ENCODE results near the gene PITX2.

The PITX2 gene

DNA sequence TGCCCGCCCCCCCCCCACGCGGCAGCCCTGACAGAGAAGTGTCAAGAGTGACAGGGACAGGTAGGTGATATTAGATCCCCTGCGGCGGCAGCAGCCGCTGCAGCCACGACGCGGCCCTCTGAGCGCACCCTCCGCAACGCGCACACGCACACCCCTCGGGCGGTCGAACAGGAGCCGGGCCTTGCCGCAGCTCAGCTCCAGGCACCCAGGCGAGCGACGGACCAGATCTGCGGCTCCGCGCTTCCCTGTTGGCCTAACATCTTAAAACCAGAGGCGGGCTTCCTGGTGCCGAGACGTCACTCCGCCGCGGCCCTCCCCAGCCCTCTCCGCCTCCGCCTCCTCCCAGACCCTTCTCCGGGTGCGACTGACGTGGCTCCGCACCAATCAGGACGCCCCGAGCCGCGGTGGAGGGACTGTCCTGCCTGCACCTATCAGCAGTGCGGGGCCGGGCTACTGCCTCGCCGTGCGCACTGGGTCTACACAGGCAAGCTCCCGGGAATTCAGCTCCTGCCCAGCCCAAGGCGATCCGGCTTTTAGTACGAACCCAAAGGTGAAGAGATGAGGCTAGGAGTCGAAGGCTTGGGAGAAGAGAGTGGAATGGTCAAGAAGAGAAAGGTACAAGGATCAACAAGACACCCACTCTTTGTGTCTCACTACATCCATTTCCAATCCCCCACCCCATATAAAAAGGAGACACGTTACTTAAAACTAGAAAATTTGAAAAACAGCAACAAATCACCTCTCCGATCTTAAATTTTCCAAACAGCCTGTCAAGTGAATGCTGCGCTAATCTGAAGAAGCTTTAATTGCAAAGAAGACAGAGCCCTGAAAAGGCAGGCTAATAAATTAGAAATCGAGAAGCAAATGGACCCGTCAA, at the start of gene PITX2:
Gene PITX2, minus strand, starts transcription at position 237 of the 877 bp plus-strand sequence. CDS start 617 bp downstream, outside the sequence.
- DNase-seq: peak; percentile 94

DNA sequence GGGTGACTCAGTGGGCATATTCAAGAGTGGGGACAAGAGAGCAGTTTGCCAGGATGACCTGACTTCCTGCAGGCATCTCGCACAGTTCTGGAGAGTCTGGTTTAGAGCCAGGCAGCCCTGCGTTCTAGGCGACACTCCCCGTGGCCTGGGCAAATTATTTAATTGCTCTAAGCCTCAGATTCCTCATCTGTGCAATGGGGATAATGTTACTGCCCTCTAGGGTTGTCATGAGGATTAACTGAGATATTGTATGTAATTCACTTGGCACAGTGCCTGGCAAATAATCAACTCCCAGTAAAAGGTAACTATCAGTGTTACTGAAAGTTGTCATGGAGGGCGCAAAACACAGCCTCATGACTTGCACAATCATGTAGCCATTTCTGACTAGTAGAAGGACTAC, 48.8 kb upstream of the PITX2 start:
- DNase-seq: no peak

DNA sequence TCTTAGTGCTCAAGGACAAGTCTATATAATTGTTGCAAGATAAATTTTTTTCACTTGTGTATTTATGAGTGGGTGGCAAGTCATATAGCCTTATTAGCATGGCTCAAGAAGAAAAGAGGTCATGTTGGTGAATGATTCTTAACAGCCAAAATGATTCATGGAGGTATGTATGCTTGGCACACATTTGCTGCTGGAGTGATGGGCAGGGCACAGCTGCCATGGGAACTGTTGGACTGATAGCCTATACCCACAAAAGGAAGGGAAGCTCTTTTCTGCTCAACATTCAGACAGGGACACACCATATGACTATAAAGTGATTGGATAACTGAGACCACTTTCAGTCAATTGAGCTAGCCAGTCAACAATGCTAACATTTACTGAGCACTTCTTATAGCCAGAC, 46.8 kb upstream of the PITX2 start:
- DNase-seq: no peak

DNA sequence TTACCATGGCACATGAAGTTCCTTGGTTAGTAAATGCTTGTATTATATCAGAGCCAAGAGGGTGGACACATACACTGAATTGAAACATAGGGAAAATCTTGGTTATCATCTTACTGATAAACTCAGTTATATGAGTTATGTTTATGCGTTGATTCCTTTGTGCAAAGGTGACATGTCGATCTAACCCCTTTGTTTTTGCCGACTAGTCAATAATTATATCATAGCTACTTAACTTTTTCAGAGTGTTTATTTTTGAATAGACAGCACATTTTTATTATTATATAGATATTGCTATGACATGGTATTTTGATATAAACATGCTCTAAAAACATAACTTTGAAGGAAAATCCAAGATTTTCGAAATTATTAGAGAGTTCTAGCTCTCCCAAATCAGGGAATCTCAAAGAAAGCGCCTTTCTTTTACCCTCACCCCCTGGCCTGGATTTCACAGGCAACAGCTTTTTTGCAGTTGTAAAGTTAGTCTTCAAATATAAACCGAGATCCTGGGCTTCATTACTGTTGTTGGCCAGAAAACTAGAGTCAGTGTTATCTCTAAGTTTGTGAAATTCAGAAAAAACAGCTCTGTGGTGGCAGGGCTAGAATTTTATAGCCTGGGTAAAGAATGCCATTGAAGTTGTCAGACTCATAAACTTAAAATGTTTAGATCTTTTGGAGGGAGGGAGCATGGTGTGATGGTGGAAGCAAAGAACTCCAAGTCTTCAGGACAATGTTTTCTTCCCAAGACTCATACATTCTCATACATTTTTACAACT, 45.8 kb upstream of the PITX2 start:
- no peak for DNase-seq

DNA sequence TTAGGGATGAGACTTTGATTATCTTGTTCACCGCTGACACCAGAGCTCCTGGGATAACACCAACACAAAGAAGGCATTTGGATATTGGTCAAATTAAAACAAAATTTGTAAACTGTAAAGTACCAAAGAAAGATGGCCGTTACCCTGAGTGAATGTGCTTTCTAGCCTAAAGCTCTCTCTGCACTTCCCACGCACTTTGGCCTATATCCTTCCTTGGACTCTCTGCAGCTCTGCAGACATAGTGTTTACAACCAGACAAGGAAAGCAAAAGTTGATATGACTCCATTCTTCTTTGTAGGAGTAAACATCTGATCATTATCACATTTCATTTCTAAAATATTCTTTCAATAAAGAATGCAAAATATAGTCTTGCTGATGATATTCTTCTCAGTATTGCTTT, 44.8 kb upstream of the PITX2 start:
- no peak for DNase-seq

DNA sequence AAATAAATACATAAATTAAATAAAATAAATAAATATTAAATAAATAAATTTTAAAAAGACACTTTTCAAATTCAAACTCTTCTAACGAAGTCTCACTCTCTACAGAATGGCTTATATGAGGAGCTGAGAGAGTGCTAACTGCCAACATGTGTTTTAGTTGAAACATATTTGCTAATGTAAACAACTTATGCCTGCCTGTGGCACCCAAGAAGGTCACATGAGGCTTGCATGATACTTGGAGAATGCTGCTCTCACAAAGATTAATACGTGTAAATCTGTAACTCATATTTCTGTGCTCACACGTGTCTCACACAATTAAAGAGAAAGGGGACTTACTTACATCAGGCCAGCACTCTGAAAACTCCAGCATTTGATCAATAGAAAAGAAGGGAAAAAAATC, 43.2 kb upstream of the PITX2 start:
- DNase-seq: no peak

DNA sequence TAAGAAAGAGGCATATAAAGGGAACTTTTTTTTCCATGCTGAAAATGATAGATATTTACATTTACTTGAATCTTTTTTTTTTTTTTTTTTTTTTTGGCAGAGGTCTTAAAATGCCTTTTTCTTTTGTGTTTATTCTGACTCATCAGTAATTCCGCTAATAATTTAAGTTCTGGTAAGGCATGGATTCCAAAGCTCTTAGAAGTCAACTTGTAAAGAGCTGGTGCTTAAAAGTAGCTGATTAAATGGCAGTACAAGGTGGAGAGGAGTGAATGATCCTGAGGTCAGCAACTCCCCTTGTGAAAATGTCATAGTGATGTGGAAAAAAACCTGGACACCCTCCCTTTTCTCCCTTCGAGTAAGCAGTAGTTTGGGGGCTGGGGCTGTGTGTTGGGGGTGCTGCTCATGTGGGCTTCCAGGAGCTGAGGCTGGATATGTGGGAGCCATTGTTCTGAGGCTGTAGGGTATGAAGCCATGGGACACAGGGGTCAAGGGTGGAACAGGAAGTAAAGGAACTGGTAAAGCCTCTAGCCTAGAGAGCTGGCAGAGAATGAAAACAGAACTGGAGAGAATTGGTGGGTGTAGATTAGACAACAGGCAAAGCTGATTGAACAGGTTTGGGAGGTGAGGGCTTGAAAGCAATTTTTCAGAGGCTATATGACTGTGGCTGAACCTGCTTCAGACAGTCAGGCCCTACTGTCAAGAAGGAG, 41.0 kb upstream of the PITX2 start:
- no peak for DNase-seq

DNA sequence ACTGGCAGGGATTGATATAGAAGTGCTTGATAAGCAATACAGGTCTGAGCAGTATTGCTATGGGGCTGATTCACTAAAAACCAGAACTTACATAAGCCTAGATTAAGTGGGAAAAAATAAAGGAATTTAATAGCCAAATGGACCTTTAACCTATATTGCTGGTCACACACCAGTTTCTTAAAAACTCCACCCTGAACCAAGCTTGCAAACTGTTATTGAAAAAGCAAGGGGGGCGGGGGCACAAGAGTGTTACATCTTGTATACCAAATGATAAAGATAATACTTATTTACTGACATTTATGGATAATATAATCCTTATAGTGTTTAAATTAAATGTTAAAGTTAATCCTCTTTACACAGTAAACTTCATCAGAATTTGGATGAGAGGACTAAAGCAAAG, 40.3 kb upstream of the PITX2 start:
- no peak for DNase-seq

DNA sequence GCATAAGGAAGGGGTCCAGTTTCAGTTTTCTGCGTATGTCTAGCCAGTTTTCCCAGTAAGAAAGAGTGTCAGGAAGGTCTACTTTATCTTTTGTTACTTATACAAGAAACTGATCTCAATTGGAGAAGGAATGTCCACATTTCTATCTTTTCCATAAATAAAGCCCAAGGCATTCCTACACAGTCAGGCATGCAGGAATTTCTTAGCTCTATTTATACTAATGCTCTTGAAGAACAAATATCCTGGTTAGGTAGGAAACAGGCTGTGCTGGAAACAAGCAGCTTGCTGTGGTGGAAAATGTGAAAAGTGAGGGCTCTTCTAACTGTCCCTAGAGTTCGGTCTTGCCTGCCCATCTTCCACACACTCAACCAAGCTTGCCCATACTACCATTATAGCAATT, 37.9 kb upstream of the PITX2 start:
- no peak for DNase-seq

DNA sequence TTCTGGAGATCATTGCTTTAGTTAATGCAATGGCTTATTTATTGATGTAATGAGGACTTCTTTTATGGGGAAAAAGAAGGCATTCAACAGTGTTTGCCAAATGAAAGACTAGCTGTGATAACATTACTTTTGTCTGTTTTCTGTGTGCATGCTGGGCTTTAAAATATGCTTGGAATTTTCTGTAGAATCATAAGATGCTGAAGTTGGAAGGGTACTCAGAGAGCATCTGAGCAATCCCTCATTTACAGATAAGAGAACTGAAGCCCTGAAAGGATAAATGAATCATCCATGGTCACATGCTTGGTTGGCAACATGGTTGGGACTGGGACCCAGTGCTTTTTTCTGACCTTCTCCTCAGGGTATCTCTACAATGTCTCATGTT, 31.4 kb upstream of the PITX2 start:
- no peak for DNase-seq

DNA sequence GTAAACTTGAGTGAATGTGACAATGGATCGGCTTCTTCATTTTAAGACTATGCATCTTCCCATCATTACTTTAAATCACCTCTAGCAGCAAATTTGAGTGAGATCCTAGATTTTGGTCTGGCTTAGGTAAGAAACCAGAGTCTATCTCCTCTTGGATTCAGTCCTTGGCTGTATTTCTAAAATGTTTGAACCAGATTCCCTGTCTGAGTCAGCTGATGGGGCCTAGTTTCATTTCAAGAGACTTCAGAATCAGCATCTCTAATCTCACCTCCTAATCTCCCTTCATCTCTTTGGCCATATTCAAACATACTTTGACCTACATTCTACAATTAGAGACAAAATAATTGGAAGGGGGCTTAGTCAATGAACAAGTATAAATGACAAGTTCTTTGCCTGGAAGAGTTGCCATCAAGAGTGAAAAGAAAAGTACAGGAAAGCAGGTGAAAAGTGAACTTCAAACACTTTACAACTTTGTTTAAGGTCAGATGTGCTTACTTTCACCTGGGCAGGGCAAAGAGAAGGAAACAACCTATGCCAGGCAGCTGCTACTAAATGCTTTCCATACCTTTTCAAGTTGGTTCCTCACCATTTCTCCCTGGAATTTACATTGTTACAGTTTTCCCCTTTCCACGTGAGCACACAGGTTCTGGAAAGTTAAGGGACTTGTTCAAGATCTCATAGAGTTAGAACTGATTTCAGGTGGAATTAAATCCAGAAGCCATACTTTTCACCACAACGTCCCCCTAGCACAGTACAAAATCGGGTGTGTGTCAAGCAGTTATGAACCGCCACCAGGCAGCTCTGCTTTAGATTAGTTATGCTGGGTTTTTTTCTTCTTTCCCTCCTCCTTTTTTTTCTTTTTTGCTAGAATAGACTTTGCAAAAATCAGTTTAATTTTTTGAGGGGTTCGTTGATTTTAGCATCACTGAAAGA, 30.7 kb upstream of the PITX2 start:
- no peak for DNase-seq

DNA sequence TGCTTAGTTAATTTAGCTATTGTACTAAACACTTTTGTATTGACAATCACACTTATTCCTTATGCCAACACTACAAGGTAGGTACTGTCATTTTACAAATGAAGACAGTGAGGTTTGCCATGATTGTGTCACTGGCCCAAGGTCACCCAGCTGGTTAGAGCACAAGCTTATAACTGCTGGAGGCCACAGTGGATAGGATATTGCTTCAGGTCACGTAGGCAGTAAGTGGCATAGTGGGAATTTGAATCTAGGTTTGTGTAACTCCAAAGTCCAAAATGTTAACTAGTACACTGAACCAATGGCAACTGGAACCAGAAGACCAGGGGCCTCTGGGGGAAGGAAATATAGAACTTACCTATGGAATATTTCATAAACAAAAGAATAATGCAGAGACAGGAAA, 21.1 kb upstream of the PITX2 start:
- no peak for DNase-seq

DNA sequence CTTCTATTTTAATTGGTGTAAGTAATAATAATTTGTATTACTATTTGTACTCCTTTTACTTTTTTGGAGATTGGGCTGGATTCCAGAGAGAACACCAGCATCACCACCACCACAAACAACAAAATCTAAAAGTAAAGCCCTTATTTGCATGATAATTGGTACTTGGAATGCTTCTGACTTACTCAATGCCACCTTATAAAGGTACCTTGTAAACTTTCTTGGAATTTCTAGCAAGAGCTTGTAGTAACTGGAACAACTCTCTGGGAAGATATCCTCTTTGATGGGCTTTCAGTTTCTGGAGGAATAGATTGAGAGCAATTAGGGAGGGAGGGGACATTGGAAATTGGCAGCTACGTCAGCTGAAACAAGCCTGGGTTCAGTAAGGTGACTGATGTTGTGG, 20.2 kb upstream of the PITX2 start:
- DNase-seq: no peak

DNA sequence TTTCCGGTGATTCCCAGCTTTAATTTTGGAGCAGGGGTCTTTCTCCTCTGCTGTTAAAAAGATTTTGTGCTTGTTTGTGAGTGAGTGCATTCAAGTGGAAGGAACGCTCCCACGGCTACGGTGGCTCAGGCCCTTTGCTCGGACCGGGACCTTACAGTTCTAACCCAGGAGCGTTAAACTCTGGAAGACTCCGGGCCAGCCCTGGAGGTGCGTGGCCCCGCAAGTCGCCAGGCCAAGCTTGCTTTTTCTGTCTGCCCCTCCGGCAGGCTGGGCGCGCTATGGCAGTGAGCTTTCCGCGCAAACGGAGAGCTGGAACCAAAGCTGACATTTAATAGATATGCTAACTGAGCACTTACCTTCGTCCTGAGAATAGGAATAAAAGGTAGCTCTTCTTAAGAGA, 18.3 kb upstream of the PITX2 start:
- DNase-seq: no peak

DNA sequence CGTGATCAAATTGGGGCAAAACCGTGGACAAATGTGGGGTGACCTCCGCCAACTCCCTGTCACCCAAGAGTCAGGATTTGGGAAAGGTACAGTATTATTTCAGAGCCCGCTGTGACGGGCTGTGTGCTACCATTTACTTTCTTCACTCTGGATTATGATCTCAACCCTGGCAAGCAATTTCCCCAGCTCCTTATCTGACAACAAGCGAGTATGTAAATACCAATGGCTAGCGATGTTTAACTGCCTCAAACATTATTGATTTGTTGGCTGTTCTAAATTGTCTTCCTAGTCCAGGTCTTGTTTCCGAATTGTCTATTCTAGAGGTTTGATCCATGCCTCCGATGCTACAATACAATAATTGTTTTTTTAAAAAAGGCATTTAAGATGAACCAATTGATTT, 17.7 kb upstream of the PITX2 start:
- no peak for DNase-seq

DNA sequence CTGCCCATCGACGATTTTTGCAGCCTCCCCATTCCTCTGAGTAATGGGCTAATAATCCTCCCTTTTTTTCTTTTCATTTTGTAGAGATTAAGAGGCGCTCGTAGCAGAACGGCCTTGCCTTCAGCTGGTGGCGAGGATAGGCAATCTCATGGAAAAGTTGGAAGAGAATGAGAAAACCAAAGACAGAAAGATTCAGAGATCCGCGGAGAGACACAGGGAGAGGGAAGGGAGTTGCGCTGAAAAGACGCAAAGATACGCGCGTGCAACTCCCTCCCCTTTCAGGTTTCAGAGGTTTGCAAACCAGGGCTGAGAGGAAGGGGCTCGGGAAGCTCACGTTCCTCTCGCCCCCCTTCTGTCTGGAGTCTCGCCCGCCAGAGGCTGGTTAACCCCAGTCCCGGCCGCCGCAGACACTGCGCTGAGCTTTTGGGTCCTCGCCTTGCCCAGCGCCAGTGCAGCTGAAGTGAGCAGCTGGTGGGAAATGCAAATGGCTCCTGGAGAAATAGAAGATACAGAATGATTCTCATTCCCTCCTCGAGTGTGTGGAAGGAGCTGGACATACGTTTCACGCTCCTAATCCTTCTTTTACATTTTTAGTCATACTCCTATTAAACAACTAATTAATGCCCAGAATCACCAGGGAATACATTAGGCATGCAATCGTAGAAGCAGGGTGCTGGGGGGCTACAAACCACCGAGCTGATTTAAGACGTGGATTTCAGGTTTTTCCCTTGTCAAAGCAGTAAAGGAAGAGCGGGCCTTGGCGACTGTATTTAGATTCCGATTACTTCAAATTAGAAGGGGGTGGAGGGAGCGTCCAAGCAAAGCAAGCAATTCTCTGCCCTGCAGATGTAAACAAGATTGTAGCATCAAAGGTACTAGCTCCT, 16.6 kb upstream of the PITX2 start:
- no peak for DNase-seq

DNA sequence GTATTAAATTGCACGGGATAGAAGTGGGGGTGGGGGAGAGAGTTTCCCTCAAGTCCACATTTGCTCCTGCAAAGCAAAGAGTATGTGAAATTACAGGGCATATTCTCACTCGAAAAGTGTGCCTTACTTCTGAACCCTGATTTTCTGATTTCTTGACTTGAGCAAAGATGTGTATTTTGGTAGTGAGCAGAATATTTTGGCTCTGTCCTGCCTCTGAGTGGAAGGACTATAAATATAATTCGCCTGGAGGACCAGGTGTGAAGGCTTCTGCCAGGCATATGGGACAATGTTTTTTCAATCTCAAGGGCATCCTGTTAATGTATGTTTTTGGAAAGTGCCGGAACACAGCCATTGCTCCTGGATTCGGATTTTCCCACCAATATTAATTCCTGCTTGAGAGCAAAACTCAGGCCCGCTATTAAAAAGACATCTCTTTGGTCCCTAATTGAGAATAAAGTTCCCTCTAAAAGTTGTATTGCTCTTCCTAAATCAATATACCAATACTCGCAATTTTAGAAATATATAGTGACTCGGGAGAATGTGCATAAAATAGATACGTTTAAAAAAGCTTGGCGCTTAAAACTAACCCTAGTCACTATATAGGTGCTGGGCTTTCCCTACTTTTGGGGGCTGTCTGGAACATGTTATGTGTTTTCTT, 15.3 kb upstream of the PITX2 start:
- no peak for DNase-seq

DNA sequence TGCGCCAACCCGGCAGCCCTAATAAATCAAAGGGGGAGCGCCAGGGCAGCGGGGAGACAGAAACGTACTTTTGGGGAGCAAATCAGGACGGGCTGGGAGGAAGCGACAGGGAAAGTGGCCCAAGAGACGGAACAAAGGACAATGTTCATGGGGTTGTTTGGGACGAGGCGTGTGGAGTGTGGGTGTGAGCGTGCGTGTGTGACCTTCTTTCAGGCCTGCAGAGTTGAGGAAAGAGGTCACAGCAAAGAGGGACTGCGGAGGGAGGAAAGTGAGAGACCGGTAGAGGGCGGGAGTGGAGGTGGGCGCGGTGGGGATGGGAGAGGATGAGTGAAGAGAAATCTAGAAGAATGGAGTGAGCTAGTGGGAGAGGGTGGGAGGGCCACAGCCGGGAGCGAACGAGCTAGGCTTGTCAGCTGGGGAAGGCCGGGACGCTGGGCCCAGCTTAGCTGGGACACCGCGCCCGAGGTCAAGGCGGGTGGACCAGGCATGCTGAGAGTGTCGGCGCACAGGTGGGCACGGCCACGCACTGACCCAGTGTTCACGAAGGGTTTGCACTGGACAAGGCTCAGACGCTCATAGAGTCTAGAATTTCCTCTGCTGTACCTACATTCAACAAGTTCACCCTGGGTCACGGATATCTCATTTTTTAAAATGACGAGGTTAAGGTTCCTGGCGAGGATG, 14.7 kb upstream of the PITX2 start:
- DNase-seq: no peak

DNA sequence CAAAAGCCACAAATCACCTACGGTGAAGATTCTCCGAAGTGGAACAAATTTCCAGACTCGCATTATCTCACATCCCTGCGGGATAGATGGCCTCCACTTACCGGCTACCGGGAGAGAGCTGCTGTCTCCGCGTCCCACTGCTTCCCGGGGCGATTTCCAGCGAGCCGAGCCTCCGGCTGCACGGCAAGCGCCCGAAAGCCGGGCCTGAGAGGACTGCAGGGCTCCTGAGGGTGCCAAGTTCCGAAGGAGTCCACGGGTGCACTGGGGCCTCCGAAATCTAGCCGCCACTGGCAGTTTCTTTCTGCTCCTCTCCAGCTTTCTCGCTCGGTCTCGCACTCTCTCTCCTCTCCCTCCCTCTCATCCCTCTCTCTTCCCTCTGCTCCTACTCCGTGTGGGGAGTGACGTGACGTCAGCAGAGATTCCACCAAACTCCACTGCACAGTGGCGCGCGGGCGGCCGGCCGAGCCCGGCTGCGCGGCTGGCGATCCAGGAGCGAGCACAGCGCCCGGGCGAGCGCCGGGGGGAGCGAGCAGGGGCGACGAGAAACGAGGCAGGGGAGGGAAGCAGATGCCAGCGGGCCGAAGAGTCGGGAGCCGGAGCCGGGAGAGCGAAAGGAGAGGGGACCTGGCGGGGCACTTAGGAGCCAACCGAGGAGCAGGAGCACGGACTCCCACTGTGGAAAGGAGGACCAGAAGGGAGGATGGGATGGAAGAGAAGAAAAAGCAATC, 14.0 kb upstream of the PITX2 start:
- peak; percentile 51 for DNase-seq
